ENCODE data around the gene SPATA20. TPM values are rescaled to one million over a fixed set of nuclear protein-coding genes. Genes with fewer than 3 reads are reported as not detected.

SPATA20 gene
- total and polyA plus RNA-seq, 2 donors (not counting 3 experiments of a cell fraction or from before 2014, with no cell fraction given), result 42.3 to 51.5 TPM

- H3K9ac ChIP-seq (replicated peaks; ENCODE audit: extremely low read depth, insufficient read depth, low read length), result no peak overlapping the region
- POLR2A ChIA-PET, result no interaction called here
- CTCF ChIA-PET, result interaction anchor here (0.6 to 8.4 kb wide), 9 partner anchors 13 to 168 kb away, joined by 3 to 398 read pairs (median 12); no protein-coding TSS in a partner anchor
- no peak overlapping the region for H3K4me2 ChIP-seq (ENCODE audit: insufficient read depth, low read length)
- DNase-seq (ENCODE audit: low read depth, low spot score) (no peak), FAIRE-seq (no peak)
- BruUV-seq (replicated peaks), result no TSS peak
- peaks cover 7% of the 10 kb centered on the region for H3K4me1 ChIP-seq (ENCODE audit: control insufficient read depth, extremely low read depth, insufficient read depth, low read length)
- no peaks in the 10 kb centered on the region for H3K9me1 ChIP-seq (replicated peaks; ENCODE audit: control insufficient read depth, extremely low read depth, insufficient read depth, low read length)
- dilution Hi-C loops (cut with MboI; ENCODE audit: extremely low pct_ligation_motif_present, low sequenced_read_pairs), result no loop called here
- H3K79me2 ChIP-seq (ENCODE audit: control insufficient read depth, insufficient read depth, low read length), result no peaks in the 10 kb centered on the region
- H3K9me3 ChIP-seq (replicated peaks; ENCODE audit: control insufficient read depth, insufficient read depth, low read length), result no peaks in the 10 kb centered on the region
- H4K20me1 ChIP-seq (replicated peaks; ENCODE audit: control insufficient read depth, extremely low read depth, insufficient read depth, low read length), result no peaks in the 10 kb centered on the region
- no peak overlapping the region for H3K4me3 ChIP-seq (replicated peaks in 1 of 3; ENCODE audit: insufficient read depth in 1 of 3, low read depth in 1 of 3, low read length in 3 of 3)
- no peaks in the 10 kb centered on the region for H3K27me3 ChIP-seq (ENCODE audit: control insufficient read depth in 2 of 2, insufficient read depth in 2 of 2, low read length in 2 of 2)
- H3K27ac ChIP-seq (ENCODE audit: insufficient read depth, low read depth, low read length), result no peak overlapping the region
- H3K36me3 ChIP-seq (ENCODE audit: control insufficient read depth in 2 of 2, extremely low read depth in 1 of 2, insufficient read depth in 2 of 2, low read length in 2 of 2), result peaks cover 0 to 2% of the 10 kb centered on the region in 2 experiments
- intact Hi-C loops (cut with micrococcal nuclease), result loop anchor here (5.0 to 10.0 kb wide), 2 partner anchors 408 to 605 kb away; partner anchors contain the start of gene NME1
- TF ChIP-seq, protein P1, sequence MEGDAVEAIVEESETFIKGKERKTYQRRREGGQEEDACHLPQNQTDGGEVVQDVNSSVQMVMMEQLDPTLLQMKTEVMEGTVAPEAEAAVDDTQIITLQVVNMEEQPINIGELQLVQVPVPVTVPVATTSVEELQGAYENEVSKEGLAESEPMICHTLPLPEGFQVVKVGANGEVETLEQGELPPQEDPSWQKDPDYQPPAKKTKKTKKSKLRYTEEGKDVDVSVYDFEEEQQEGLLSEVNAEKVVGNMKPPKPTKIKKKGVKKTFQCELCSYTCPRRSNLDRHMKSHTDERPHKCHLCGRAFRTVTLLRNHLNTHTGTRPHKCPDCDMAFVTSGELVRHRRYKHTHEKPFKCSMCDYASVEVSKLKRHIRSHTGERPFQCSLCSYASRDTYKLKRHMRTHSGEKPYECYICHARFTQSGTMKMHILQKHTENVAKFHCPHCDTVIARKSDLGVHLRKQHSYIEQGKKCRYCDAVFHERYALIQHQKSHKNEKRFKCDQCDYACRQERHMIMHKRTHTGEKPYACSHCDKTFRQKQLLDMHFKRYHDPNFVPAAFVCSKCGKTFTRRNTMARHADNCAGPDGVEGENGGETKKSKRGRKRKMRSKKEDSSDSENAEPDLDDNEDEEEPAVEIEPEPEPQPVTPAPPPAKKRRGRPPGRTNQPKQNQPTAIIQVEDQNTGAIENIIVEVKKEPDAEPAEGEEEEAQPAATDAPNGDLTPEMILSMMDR (IDR thresholded peaks at IDR 0.05; ENCODE audit: extremely low read depth in 1 of 2, insufficient read depth in 1 of 2, low read depth in 1 of 2, low read length in 2 of 2), result no peak
- no peak for TF ChIP-seq EZH2 (IDR thresholded peaks at IDR 0.05; ENCODE audit: borderline replicate concordance, low read depth, low read length, severe bottlenecking)
- H2AFZ ChIP-seq (ENCODE audit: low read depth, low read length), result no peak overlapping the region
These were observed 2.4 kb downstream of the SPATA20 start for GRCh38 chr17:50549256-50549941.

DNA sequence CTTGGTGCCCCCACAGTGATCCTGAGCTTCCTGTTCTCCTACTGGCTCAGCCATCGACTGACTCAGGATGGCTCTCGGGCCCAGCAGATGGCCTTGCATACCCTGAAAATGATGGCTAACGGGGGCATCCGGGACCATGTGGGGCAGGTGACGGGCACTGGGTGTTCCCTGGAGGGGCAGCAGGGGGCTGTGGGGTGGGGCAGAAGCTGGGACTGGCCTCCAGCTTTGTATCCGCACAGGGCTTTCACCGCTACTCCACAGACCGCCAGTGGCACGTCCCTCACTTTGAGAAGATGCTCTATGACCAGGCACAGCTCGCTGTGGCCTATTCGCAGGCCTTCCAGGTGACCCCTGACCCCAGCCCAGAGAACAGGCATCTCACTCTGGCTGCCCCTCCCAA, 3.0 kb downstream of the SPATA20 start:
- BruUV-seq (replicated peaks), result no TSS peak
- no peak overlapping the region for H2AFZ ChIP-seq (ENCODE audit: low read depth, low read length)
- H3K36me3 ChIP-seq (ENCODE audit: control insufficient read depth in 2 of 2, extremely low read depth in 1 of 2, insufficient read depth in 2 of 2, low read length in 2 of 2), result peaks cover 0 to 2% of the 10 kb centered on the region in 2 experiments
- H3K9me3 ChIP-seq (replicated peaks; ENCODE audit: control insufficient read depth, insufficient read depth, low read length), result no peaks in the 10 kb centered on the region
- no peak overlapping the region for H3K27ac ChIP-seq (ENCODE audit: insufficient read depth, low read depth, low read length)
- CTCF ChIA-PET, result interaction anchor here (0.8 to 8.4 kb wide), 18 partner anchors 10 to 289 kb away, joined by 3 to 398 read pairs (median 12); partner anchors contain the start of gene CACNA1G
- no peak overlapping the region for H3K9ac ChIP-seq (replicated peaks; ENCODE audit: extremely low read depth, insufficient read depth, low read length)
- no peak for DNase-seq (ENCODE audit: low read depth, low spot score)
- POLR2A ChIA-PET, result interaction anchor here (1.3 kb wide), 1 partner anchor 10 kb away, joined by 3 read pairs; the partner anchor contains the start of gene CACNA1G
- H3K27me3 ChIP-seq (ENCODE audit: control insufficient read depth in 2 of 2, insufficient read depth in 2 of 2, low read length in 2 of 2), result no peaks in the 10 kb centered on the region
- no peak for TF ChIP-seq JUN (IDR thresholded peaks at IDR 0.05; ENCODE audit: borderline replicate concordance, insufficient read depth, insufficient read length, low read depth)
- TF ChIP-seq GATA2 (IDR thresholded peaks at IDR 0.05; ENCODE audit: insufficient read depth, insufficient read length, low read depth, low read length), result no peak
- no peak for TF ChIP-seq POLR2AphosphoS5 (IDR thresholded peaks at IDR 0.05; ENCODE audit: insufficient read depth, low read depth, low read length)
- TF ChIP-seq POLR2A (IDR thresholded peaks at IDR 0.05; ENCODE audit: low read depth, low read length), result no peak
- no peak for TF ChIP-seq EZH2 (IDR thresholded peaks at IDR 0.05; ENCODE audit: borderline replicate concordance, low read depth, low read length, severe bottlenecking)
- TF ChIP-seq MYC (IDR thresholded peaks at IDR 0.05; ENCODE audit: low read depth, low read length), result no peak
- TF ChIP-seq MAX (IDR thresholded peaks at IDR 0.05; ENCODE audit: insufficient read depth, insufficient read length), result no peak
- no peak for TF ChIP-seq FOS (IDR thresholded peaks at IDR 0.05; ENCODE audit: borderline replicate concordance, insufficient read depth, low read length)
- TF ChIP-seq, protein P1 (IDR thresholded peaks at IDR 0.05; ENCODE audit: extremely low read depth in 1 of 2, insufficient read depth in 1 of 2, low read depth in 1 of 2, low read length in 2 of 2), result no peak
- dilution Hi-C loops (cut with MboI; ENCODE audit: extremely low pct_ligation_motif_present, low sequenced_read_pairs) (no loop called here), intact Hi-C loops (cut with micrococcal nuclease) (loop anchor here (5.0 to 10.0 kb wide), 2 partner anchors 407 to 605 kb away; partner anchors contain the start of gene NME1)
- no peak for FAIRE-seq
- H3K9me1 ChIP-seq (replicated peaks; ENCODE audit: control insufficient read depth, extremely low read depth, insufficient read depth, low read length), result no peaks in the 10 kb centered on the region
- H3K4me1 ChIP-seq (ENCODE audit: control insufficient read depth, extremely low read depth, insufficient read depth, low read length), result peaks cover 7% of the 10 kb centered on the region
- H3K4me3 ChIP-seq (replicated peaks in 1 of 3; ENCODE audit: insufficient read depth in 1 of 3, low read depth in 1 of 3, low read length in 3 of 3), result no peak overlapping the region
- H3K4me2 ChIP-seq (ENCODE audit: insufficient read depth, low read length), result no peak overlapping the region
- no peaks in the 10 kb centered on the region for H3K79me2 ChIP-seq (ENCODE audit: control insufficient read depth, insufficient read depth, low read length)
- H4K20me1 ChIP-seq (replicated peaks; ENCODE audit: control insufficient read depth, extremely low read depth, insufficient read depth, low read length), result no peaks in the 10 kb centered on the region

All from endothelial cell of umbilical vein (primary cell).